HuH-7.5 (cell line): ENCODE results near the gene SH3D21.

Source experiments
- DNase-seq: peaks from one replicate; pipeline ENCODE4 v3.0.0; 2011; ENCODE audit warnings: low spot score

SH3D21 gene

DNA sequence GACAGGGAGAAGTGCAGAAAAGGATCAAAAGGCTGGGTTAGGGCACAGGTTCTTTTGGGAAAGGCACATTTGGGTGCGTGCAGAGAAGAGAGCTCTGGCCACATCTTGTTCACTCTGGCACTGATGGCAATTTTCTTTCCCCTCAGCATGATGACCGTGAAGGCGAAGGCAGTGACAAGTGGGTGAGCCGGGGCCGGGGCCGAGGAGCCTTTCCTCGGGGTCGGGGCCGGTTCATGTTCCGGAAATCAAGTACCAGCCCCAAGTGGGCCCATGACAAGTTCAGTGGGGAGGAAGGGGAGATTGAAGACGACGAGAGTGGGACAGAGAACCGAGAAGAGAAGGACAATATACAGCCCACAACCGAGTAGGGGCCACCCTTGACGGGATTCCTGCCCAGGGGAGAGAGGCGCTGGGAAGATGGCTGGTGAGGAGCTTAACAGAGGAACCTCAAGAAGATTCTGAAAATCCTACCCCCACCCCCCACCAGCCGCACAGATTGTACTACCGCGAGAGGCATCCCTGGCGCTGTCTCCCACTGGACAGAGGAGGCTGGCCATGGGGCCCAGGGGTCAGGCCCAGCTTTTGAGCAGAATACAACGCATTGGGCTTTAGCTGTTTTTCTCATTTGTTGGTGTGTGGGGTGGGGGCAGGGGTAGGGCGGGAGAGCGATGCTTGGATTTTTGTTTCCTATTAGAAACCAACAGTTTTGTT, 2.4 kb upstream of the SH3D21 start:
- no peak for DNase-seq

DNA sequence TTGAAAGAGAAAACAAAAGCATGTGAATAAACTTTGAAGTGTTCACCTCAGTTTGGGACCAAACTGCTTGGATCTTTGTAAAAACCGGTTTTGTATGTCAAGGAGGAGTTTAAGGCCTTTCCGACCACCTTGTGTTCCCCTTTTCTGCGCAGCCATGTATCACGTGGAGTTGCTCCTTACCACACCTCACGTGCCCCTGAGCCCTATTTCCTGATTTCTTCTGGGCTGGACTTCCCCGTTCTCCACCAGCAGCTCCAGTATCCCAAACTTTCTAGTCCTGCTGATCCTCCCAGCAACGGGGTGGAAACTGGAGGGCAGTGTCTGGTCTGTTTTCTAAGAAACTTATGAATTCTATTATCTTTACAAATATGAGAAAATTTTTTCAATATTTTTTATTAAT, 1.6 kb upstream of the SH3D21 start:
- no peak for DNase-seq

DNA sequence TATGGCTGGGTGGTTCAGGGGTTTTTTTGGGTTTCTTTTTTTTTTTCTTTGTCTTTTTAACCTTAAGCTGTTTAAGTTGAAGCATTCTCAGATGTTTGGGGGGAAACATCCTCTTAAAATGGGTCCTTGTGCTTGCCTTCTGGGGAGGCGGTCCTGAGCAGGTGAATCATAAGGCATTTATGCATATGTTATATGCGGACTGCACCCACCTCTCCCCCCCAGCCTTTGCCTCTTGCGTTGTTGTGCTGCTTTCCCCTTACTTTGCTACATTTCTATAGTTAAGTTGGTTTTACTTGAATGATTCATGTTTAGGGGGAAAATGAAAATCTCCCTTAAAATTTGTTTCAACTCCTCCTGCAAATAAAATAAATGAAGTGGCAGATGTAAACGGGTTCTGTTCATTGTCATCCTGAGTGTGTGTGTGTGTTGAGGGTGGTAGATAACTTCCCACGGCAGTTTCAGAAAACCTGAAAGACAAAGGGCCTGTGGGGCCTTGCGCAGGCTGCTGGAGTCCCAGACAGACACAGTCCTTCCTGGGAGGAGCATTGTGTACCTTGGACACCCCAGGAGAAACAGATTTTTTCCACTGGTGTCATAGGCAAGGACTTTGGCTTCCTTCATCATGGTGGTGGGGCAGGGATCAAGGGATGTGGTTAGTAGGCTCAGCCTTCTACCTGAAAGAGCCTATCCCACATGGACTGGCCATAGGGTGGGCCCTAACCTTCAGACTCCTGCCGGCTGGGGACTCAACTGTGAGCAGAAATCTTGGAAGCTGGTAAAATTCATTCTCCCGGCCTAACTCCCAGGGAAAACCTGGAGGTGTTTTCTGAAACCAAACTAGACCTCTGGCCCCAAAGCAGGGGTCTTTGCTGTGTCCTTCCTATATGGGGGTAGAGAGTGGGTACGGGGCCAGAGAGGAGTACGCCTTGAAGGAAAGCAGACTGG, 926 bp upstream of the SH3D21 start:
- no peak for DNase-seq

DNA sequence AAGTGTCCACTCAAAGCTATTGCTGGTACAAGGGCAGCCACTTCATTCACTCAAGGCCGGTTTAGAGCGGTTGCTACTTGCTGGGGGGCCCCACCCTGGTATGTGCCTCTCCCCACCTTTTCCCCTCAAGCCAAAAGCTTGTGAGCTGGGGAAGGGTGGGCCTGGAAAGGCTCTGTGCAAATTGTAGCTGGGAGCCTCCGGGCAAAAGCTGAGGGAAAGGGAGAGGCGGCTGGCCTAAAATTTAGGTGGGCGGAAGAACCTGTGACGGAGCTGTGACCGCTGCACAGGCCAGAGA, 306 bp upstream of the SH3D21 start:
- no peak for DNase-seq

DNA sequence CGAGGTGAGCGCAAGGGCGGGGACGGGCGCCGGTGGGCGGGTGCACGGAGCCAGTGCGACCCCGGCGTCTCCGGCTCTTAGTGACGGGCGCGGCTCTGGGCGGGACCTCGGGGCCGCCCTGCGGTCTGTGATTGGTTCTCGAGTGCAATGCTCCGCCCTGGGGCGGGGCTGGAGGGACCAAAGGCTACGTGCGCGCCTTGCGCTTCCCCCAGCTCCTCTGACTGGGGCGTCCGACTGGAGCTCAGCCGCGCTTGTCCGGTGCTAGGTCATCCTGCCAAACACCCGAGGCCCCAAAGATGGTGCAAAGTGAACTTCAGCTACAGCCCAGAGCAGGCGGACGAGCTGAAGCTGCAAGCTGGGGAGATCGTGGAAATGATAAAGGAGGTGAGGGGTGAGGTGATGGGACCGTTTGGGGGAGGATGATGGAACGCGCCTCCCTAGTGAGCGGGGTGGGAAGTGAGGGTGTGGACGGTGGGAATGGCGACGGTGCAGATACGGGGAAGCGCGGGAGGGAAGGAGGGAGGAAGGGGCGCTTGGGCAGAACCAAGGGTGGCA, 811 bp downstream of the SH3D21 start:
- peak; percentile 92 for DNase-seq

DNA sequence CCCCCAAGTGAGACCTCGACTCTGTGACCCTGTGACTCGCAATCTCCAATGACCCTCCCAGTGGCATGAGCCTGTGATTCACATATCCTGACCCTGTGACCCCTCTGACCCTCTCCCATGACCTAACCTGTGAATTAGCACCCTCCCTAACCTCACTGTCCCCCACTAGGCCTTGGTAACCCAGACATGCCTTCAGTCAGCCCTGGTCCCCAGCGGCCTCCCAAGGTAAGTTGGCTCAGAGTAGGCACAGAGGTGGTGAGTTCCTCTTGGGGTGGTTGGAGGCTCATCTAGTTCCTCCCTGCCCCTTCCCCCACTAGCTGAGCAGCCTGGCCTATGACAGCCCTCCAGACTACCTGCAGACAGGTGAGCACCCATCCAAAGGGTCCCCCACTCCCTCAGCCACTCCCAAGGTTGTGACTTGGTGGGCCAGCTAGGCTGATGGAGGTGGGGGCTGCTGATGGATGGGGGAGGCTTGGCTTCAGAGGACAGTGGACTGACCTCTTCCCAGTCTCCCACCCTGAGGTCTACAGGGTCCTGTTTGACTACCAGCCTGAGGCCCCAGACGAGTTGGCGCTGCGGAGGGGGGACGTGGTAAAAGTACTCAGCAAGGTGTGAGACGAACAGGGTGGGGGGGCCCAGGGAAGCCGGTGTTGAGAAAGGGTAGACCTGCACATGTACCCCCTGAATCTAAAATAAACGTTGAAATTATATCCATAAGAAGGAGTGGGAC, 1.6 kb downstream of the SH3D21 start:
- no peak for DNase-seq

DNA sequence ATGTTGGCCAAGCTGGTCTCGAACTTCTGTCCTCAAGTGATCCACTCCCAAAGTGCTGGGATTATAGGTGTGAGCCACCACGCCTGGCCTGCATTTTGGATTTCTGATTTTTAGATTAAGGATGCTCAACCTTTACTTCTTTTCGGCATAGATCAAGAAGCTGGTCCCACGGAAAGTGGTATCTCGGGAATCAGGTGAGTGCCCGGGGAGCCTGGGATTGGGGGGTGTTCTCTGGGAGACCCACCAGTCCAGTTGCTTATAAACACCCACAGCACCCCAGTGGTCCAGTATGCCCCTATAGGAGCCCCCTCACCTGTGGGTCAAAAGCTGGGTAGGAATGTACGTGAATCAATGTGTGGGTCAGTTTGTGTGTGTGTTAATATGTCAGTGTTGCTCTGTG, 3.2 kb downstream of the SH3D21 start:
- no peak for DNase-seq

DNA sequence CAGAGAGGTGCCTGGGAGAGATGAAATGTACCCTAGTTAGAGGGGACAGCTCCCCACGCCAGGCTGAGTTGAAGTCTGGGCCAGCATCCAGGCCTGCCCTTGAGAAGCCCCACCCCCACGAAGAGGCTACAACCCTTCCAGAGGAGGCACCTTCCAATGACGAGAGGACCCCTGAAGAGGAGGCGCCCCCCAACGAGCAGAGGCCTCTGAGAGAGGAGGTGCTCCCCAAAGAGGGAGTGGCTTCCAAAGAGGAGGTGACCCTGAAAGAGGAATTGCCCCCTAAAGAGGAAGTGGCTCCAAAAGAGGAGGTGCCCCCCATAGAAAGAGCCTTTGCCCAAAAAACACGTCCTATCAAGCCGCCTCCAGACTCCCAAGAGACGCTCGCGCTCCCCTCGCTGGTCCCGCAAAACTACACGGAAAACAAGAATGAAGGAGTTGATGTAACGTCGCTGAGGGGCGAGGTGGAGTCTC, 14.2 kb downstream of the SH3D21 start:
- no peak for DNase-seq

DNA sequence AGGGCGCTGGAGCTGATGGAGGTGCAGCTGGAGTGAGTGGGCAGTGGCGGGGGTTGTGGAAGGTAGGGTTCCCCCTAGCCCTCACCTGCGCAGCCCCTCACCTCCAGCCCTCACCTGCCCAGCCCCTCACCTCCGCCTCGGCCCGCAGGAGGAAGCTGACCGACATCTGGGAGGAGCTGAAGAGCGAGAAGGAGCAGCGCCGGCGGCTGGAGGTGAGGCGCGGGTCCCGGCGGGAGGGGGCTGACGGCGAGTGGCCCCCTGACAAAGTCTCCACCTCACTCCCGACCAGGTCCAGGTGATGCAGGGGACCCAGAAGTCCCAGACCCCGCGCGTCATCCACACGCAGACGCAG, 14.6 kb downstream of the SH3D21 start:
- DNase-seq, result no peak

DNA sequence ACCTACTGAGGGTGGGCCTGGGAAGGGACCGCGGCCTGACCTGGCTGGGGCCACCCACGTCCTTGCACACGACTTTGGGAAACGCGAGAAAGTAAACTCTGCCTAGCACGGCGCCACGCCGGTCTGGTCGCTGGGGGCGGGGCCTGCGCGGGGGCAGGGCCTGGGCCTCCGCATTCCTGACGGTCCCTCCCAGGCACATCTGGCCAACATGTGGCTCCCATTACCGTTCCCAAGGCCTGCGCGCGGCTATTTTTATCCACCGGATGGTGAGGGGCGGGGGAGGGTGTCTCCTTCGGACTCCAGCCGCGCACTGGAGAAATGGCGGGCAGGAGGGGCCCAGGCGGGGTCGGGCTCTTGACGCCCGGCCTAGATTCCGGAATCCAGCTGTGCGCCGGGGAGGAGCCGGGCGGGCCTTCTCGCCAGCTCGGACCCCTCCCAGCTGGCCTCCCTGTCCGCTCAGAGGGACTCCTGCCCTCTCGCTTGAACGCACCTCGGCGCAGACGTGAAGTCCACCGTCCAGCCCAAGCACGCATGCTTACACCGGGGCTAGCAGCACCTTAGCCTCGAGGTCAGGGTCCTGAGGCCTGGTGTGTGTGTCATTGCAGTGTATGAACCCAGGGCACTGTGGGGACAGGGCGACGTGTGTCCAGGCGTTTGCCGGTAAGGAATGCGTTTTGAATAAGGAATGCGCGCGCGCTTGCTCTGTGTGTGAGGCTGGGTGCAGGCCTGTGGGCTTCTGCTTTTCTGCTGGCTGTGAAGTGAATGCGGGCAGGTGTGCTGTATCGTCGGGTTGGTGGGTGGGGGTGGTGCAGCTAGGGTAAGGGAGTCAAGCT, 15.2 kb downstream of the SH3D21 start:
- DNase-seq, result no peak

DNA sequence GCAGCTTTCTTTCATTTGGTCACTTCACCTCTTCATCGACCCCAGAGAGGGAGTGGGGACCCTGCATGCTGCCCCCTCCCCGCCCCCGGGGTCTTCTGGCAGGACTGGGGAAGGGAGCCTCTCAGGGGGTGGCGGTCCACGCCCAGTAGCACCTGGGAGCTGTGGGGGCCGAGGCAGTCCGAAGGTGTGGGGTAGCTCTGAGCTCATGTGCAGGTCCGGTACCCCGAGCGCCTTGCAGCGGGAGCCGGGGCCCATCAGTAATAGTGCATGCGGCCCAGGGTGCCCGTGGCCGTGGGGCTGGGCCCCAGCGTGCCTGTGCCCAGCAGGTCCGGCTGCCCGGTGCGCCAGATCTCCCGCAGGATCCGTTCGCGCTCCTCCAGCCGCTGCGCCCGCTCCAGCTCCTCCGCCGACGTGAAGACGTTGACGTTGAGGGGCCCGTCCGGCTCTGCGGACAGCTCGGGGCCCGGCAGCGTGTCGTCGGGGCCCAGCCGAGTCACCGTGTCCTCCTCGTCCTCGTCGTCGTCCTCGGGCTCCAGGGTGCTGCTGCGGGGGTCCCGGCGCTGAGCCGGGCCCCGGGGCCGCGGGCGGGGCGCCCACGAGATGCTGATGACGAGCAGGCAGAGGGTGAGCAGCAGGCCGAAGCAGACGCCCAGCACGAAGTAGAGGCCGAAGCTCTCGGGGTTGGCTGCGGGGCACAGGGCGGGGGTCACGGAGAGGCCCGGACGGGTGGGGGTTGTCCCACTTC, 16.0 kb downstream of the SH3D21 start:
- no peak for DNase-seq

DNA sequence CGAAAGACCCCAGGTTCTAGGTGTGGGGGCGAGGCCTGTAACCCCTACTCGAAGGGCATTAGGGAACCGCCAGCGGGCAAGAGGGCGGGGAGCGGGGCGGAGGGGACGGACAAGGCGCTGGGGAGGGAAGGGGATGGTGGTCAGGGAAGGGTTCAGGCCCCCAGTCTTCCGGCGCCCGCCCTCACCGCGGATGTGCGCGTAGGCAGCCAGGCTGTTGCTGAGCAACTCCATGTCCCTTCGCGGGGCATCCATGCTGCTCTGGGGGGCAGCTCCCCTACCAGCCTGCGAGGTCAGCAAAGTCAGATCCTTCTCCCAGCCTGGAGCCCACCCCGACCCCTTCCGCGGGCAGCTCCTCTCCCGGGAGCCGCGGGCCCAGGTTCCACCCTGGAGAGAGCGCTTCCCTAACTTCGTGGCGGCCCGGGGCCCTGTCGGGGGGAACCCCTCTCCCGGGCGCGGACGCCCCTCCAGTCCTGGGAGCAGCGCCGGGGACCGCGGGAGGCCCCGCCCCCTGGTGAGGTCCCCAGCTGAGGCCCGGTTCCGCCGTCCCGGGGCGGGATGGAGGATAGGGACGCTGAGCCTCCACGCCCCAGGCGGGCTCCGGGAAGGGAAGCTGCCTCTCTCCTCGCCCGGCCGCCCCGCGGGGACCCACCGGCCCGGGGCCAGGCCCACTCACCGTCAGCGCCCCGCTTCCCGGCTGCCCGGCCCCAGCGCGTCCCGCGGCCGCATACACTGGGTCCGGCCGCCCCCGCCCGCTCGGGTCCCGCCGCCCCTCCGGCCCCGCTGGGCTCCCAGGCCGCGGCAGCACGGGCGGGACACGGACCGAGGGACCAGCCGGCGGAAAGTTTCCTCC, 16.8 kb downstream of the SH3D21 start:
- peak; percentile 63 for DNase-seq

DNA sequence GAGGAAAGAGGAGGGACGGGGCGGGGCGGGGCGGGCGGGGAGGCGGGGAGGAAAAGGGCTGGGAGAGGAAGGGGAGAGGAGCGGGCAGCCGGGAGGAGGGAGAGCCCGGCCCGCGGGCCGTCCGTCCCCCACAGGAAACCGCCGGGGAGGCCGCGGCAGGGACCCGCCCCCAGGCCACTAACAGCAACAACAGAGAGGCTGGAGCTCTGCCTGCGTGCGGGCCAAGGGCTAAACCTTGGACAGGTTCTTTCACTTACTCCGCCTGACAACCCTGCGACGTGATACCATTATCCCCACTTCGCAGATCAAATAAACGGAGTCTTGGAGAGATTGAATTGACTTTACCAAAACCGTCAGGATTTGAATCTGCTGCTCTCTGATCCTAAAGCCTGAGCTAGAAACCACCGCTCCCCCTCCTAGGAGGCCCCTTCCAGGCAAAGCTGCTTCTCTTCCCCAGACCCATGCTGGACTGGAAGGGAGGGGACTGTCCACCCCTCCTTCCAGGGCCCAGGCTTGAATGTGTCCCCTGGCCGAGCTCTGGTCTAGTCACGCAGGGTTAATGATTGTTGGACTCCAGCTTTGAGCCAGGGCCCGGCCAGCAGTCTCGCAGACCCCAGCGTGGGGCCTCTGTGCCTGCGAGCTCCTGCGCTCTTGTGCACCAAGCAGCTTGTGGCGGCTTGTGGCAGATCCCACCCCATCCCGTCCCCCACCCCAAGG, 17.6 kb downstream of the SH3D21 start, which contains the start of gene EVA1B:
TSS of gene EVA1B (minus strand) at position 10 of the 717 bp plus-strand sequence. CDS start 608 bp downstream, outside the sequence.
- DNase-seq, result peak; percentile 85

DNA sequence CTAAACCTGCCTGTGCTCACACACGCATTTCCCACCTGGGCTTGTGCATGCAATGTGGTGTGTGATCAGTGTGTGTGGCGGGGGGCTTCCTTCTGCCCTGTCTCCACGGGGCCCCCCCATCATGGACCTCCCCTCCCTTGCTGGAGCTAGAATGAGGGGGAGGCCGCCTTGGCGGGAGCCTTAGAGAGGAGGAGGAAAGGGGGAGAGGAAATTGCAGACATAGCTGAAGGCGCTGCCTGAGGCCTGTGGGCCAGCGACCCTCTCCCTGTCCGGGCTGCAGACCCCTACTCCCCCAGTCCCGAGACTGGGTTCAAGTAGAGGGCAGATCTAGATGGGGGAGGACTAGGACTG, 18.2 kb downstream of the SH3D21 start:
- DNase-seq, result no peak

DNA sequence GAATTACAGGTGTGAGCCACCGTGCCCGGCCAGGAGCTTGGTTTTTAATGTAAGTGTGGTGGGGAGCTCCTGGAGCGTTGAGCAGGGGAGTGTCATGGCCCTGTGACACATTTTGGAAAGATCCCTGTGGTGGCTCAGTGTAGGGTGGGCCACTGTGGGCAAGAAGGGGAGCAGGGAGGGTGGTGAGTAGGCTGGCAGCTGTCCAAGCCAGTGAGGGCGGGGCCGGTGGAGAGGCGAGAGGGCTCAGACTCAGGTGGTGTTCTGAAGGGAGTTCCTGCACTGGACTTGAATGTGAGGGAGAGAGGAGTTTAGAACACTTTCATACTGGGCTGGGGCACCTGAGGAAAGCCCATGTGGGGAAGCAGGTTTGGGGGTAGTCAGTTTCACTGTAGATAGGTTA, 20.3 kb downstream of the SH3D21 start:
- no peak for DNase-seq

DNA sequence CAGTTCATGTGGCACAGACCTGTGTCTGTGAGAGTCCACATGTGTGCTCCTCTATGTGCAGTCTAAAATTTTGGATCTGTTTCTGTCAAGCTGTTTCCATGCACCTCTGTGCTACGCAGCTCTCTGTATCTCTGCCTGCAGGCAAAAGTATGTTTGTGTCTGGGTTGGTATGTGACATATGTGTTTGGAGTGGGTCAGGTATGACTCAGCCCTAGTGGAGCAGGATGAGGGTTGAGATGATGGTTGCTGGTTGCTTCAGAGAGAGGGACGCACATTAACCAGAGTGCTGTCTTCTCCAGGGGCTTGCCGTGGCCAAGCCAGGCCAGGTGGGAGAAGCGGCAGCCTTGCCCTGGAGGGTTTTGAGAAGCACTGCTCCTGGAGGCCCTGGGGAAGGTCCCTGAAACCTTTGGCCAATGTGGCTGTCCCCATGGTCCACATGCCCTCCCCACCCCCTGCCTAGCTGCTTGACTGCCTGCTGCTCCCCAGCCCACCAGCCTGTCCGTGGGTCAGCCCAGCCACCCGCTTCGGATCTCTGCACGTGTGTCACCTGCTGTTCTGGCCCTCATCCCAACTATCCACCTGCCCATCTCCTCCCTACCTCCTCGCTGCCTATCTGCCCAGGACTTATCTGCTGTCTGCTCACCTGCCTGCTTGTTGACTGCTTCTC, 21.4 kb downstream of the SH3D21 start:
- DNase-seq, result no peak

DNA sequence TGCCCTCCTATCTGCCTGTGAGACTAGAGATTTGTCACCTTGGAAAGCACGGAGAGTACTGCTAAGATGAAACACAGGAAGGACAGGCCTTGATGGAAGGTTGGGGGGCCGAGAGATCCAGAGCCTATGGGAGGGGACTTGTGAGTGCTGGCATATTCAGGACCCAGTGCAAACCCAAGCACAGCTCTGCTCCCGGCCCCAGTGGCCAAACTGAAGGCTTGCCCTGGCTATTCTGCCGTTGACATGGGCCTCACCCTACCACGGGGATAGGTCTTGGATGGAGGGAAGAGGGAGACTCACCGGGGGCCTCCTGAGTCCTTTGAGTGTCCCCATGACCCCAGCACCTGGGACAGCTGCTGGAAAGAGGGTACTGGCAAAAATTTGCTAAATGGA, 21.9 kb downstream of the SH3D21 start:
- DNase-seq, result no peak

DNA sequence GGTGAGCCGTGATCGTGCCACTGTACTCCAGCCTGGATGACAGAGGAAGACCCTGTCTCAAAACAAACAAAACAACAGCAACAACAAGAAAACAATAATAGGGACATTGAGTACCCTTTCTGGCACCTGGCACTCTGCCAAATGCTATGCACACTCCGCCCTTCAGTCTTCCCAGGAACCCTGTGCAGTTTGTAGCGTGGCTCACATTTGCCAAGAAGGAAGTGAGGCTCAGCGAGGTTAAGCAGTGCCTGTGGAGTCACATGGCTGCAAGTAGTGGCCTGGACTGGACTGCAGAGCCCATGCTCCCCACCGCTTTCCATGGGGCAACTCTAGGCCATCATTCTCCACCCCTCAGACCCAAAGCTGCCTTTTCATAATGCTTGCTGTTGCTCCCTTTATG, 22.5 kb downstream of the SH3D21 start:
- no peak for DNase-seq

DNA sequence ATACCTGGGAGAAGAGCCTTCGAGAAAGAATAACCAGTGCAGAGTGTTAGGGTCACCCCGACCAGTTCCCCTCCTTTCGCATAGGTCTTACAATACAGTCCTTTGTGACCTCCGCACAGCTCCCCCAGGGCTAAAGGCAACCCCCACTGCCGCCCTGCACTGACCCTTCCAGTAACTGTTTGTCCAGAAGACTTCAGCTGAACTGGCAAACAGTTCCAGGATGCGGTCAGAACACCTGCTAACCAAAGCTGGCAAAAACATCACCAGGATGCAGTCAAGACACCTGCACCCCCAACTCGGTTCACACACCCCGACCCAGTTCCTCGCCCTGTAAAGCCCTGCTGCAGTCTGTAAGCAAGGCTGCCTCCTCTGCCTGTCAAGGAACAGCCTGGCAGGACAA, 23.6 kb downstream of the SH3D21 start:
- DNase-seq, result no peak
